Endodermal cell (in vitro differentiated cells): ENCODE measurements around the gene EEFSEC. TPM values are rescaled to one million over a fixed set of nuclear protein-coding genes. Genes with fewer than 3 reads are reported as not detected.

Experiments used
- DNase-seq: peaks from one replicate; pipeline ENCODE4 v3.0.0-alpha.2; 2017
- H3K27ac ChIP-seq: 2 replicates; pipeline ENCODE4 v1.5.1; 2013; ENCODE audit warnings: mild to moderate bottlenecking, low read depth, low read length, moderate library complexity
- H3K27me3 ChIP-seq: 2 replicates; pipeline ENCODE4 v1.6.1; 2013; ENCODE audit warnings: mild to moderate bottlenecking, low read length, moderate library complexity; ENCODE audit not compliant: insufficient read depth, control insufficient read depth, poor library complexity, severe bottlenecking
- H3K36me3 ChIP-seq: 2 replicates; pipeline ENCODE4 v1.7.0; 2013; ENCODE audit warnings: mild to moderate bottlenecking, low read length, moderate library complexity; ENCODE audit not compliant: control insufficient read depth, insufficient read depth
- H3K4me1 ChIP-seq: one replicate; pipeline ENCODE4 v1.7.0; 2013; ENCODE audit warnings: low read length; ENCODE audit not compliant: control insufficient read depth, insufficient read depth
- H3K4me3 ChIP-seq: 2 replicates; pipeline ENCODE4 v1.5.1; 2013; ENCODE audit warnings: mild to moderate bottlenecking, low read length, moderate library complexity
- H3K9ac ChIP-seq: 2 replicates; pipeline ENCODE4 v1.6.1; 2013; ENCODE audit warnings: mild to moderate bottlenecking, low read length, moderate library complexity; ENCODE audit not compliant: poor library complexity, severe bottlenecking; ENCODE audit errors: extremely low read depth
- H3K9me3 ChIP-seq: 2 replicates; pipeline ENCODE4 v1.6.1; 2013; ENCODE audit warnings: mild to moderate bottlenecking, low read length, moderate library complexity; ENCODE audit not compliant: control insufficient read depth
- H3K27ac Mint-ChIP-seq: 2 replicates; pipeline ENCODE4 v1.8.0; 2020; ENCODE audit warnings: mixed read lengths
- H3K27me3 Mint-ChIP-seq: 2 replicates; pipeline ENCODE4 v1.8.0; 2021; ENCODE audit warnings: mild to moderate bottlenecking, mixed read lengths; ENCODE audit not compliant: insufficient read depth
- H3K36me3 Mint-ChIP-seq: 2 replicates; pipeline ENCODE4 v1.8.0; 2020; ENCODE audit warnings: low read depth, mixed read lengths
- H3K4me1 Mint-ChIP-seq: 2 replicates; pipeline ENCODE4 v1.8.0; 2020; ENCODE audit warnings: mixed read lengths
- H3K4me3 Mint-ChIP-seq: 2 replicates; pipeline ENCODE4 v1.8.0; 2020; ENCODE audit warnings: mild to moderate bottlenecking, moderate library complexity, mixed read lengths
- H3K9me3 Mint-ChIP-seq: 2 replicates; pipeline ENCODE4 v1.8.0; 2020; ENCODE audit warnings: mild to moderate bottlenecking, mixed read lengths
- CTCF ChIP-seq: fragments of 200-600 bp; sonication (generic); conservative IDR thresholded peaks from 2 replicates; pipeline ENCODE4 v1.5.0; 2021; ENCODE audit warnings: antibody characterized with exemption, mild to moderate bottlenecking
- WGBS, 2 experiments: methylation state at CpG; one replicate each; pipeline versions ENCODE4 v1.1.5 to v1.1.7; 2013; ENCODE audit warnings: missing lambda C conversion rate in 2 of 2, mixed read lengths in 1 of 2; ENCODE audit not compliant: insufficient coverage in 1 of 2, insufficient read length in 1 of 2; 5-methylcytosine and 5-hydroxymethylcytosine counted together
- total RNA-seq, 2 donors: library from RNA; stranded (reverse); fragmentation: NEBNext Ultra II Directional in 1 of 2; extraction: Animal tissue kit (Norgen Biotek cat#: 25700) in 1 of 2; gene quantifications; 2 replicates in 1 of 2; 3 replicates in 1 of 2; pipeline ENCODE4 v1.2.1, GENCODE V29; 2021

The EEFSEC gene
- total RNA-seq, 2 donors from 2014 or later = 11.9 to 15.8 TPM

GRCh38 chr3:128306481-128306880 is 153.2 kb downstream of the EEFSEC start:
- no peak overlapping the region for H3K27ac ChIP-seq
- H3K9me3 Mint-ChIP-seq = no peaks in the 10 kb centered on the region
- WGBS, 2 experiments = 55% methylated on average over 1 of the region's 2 CpGs; no CpG with 5 or more reads in 1 of the 2 experiments

GRCh38 chr3:128307029-128307633 is 153.8 kb downstream of the EEFSEC start:
- H3K4me3 ChIP-seq = no peak overlapping the region
- H3K36me3 ChIP-seq = no peaks in the 10 kb centered on the region
- H3K4me1 Mint-ChIP-seq = no peaks in the 10 kb centered on the region
- peak; percentile 52 for TF ChIP-seq CTCF
- no peaks in the 10 kb centered on the region for H3K27me3 ChIP-seq
- no peak overlapping the region for H3K27ac Mint-ChIP-seq
- no peaks in the 10 kb centered on the region for H3K4me1 ChIP-seq
- no peak overlapping the region for H3K4me3 Mint-ChIP-seq
- H3K9me3 Mint-ChIP-seq = no peaks in the 10 kb centered on the region
- H3K27ac ChIP-seq = no peak overlapping the region
- H3K27me3 Mint-ChIP-seq = no peaks in the 10 kb centered on the region
- WGBS, 2 experiments = 83 to 89% methylated on average over 1 to 3 of the region's 3 CpGs
- H3K9me3 ChIP-seq = no peaks in the 10 kb centered on the region
- DNase-seq = peak; percentile 61
- no peak overlapping the region for H3K9ac ChIP-seq
- H3K36me3 Mint-ChIP-seq = peaks cover 2% of the 10 kb centered on the region

More at GRCh38 chr3:128306481-128306880, 153.2 kb downstream of the EEFSEC start:
- no peak overlapping the region for H3K4me3 ChIP-seq
- DNase-seq = no peak
- Mint-ChIP-seq H3K4me1 (no peaks in the 10 kb centered on the region), H3K4me3 (no peak overlapping the region), H3K36me3 (peaks cover 2% of the 10 kb centered on the region), H3K27ac (no peak overlapping the region), H3K27me3 (no peaks in the 10 kb centered on the region)
- no peak for TF ChIP-seq CTCF
- no peak overlapping the region for H3K9ac ChIP-seq
- H3K4me1 ChIP-seq = no peaks in the 10 kb centered on the region
- H3K27me3 ChIP-seq = no peaks in the 10 kb centered on the region
- no peaks in the 10 kb centered on the region for H3K9me3 ChIP-seq
- H3K36me3 ChIP-seq = no peaks in the 10 kb centered on the region

- Histone ChIP-seq H3K36me3 (no peaks in the 10 kb centered on the region), H3K27me3 (no peaks in the 10 kb centered on the region), H3K4me1 (no peaks in the 10 kb centered on the region), H3K27ac (no peak overlapping the region), H3K4me3 (no peak overlapping the region), H3K9ac (no peak overlapping the region), H3K9me3 (no peaks in the 10 kb centered on the region)
- Mint-ChIP-seq H3K4me1 (no peaks in the 10 kb centered on the region), H3K27me3 (no peaks in the 10 kb centered on the region), H3K4me3 (no peak overlapping the region), H3K36me3 (peaks cover 2% of the 10 kb centered on the region), H3K27ac (no peak overlapping the region), H3K9me3 (no peaks in the 10 kb centered on the region)
- no peak for TF ChIP-seq CTCF
- peak; percentile 22 for DNase-seq
- WGBS, 2 experiments = 96 to 100% methylated on average over 5 to 6 of the region's 6 CpGs
Measured at GRCh38 chr3:128307781-128308469, 154.6 kb downstream of the EEFSEC start.
